Forelimb muscle (tissue), 1 donor: ENCODE results near the gene ODAD3. TPM values are rescaled to one million over a fixed set of nuclear protein-coding genes. Genes with fewer than 3 reads are reported as not detected.
A peak's percentile ranks its signal among the peaks of the same experiment; 100 is the strongest.

Experiments used
- DNase-seq: peaks from one replicate; pipeline ENCODE4 v3.0.0-alpha.2; 2013; ENCODE audit warnings: low read depth
- polyA plus RNA-seq: library from polyadenylated mRNA; unstranded; fragments of 120-200 nt; gene quantifications from one replicate; pipeline ENCODE4 v1.2.1, GENCODE V29; 2013; ENCODE audit not compliant: insufficient read length

The ODAD3 gene
- polyA plus RNA-seq, 1 donor = 0.20 TPM

GRCh38 chr19:11377237-11377636, 57.7 kb downstream of the ODAD3 start:
- no peak for DNase-seq

GRCh38 chr19:11375143-11375948, 59.6 kb downstream of the ODAD3 start:
- no peak for DNase-seq

- peak; percentile 98 for DNase-seq
Observed at GRCh38 chr19:11374433-11375142, 60.3 kb downstream of the ODAD3 start, which contains the start of gene SWSAP1. Gene SWSAP1 (plus strand): TSS chr19:11374666. CDS start chr19:11374681, 15 bp downstream.

GRCh38 chr19:11373885-11374432, 61.0 kb downstream of the ODAD3 start:
- DNase-seq = no peak

- no peak for DNase-seq
Observed at GRCh38 chr19:11373166-11373884, 61.6 kb downstream of the ODAD3 start.

GRCh38 chr19:11370744-11371143, 64.2 kb downstream of the ODAD3 start:
- no peak for DNase-seq

Other genes with a start within 250 kb of the ODAD3 start
- 103 TPM for gene KANK2, start 237.6 kb downstream of the ODAD3 start, polyA plus RNA-seq
- 0.87 TPM for gene ANGPTL8, start 195.5 kb downstream of the ODAD3 start, polyA plus RNA-seq
- gene DOCK6, start 172.6 kb downstream of the ODAD3 start, polyA plus RNA-seq = 34.5 TPM
- gene TSPAN16, start 139.0 kb downstream of the ODAD3 start, polyA plus RNA-seq = not detected
- gene RAB3D, start 95.5 kb downstream of the ODAD3 start, polyA plus RNA-seq = 5.2 TPM
- gene TMEM205, start 88.9 kb downstream of the ODAD3 start, polyA plus RNA-seq = 44.9 TPM
- gene CCDC159, start 88.6 kb downstream of the ODAD3 start, polyA plus RNA-seq = 7.6 TPM
- 11.3 TPM for gene PLPPR2, start 79.7 kb downstream of the ODAD3 start, polyA plus RNA-seq
- 1.3 TPM for gene SWSAP1, start 60.5 kb downstream of the ODAD3 start, polyA plus RNA-seq
- 2.9 TPM for gene EPOR, start 50.8 kb downstream of the ODAD3 start, polyA plus RNA-seq
- gene RGL3, start 15.8 kb downstream of the ODAD3 start, polyA plus RNA-seq = 0.40 TPM
- 158 TPM for gene PRKCSH, start 514 bp upstream of the ODAD3 start, polyA plus RNA-seq
- gene ELAVL3, start 45.9 kb upstream of the ODAD3 start, polyA plus RNA-seq = 0.04 TPM
- 6.0 TPM for gene ZNF653, start 70.7 kb upstream of the ODAD3 start, polyA plus RNA-seq
- gene ECSIT, start 94.0 kb upstream of the ODAD3 start, polyA plus RNA-seq = 38.2 TPM
- 179 TPM for gene CNN1, start 103.7 kb upstream of the ODAD3 start, polyA plus RNA-seq
- 31.8 TPM for gene ELOF1, start 124.1 kb upstream of the ODAD3 start, polyA plus RNA-seq
- gene ACP5, start 142.5 kb upstream of the ODAD3 start, polyA plus RNA-seq = 1.1 TPM
- gene ZNF627, start 162.4 kb upstream of the ODAD3 start, polyA plus RNA-seq = 11.7 TPM